Measurements from ENCODE around the gene FBXW8.

The FBXW8 gene

DNA sequence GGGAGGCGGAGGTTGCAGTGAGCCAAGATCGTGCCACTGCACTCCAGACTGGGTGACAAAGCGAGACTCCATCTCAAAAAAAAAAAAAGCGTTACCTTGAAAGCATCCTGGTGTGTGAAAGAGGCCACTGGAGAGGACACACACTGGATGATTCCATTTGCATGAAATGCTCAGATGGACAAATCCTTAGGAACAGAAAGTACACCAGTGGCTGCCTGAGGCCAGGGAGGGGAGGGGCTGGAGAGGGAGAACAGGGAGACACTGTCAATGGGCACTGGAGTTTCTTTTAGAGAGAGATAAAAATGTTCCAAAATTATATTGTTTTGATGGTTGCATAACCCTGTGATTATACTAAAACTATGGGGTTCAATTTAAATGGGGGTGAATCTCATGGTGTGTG lies 168.7 kb downstream of the FBXW8 start:
- no peak overlapping the region for H3K4me3 ChIP-seq (ENCODE audit: low read depth, low read length)
- no peak for DNase-seq (ENCODE audit: low read depth)
- TF ChIP-seq, protein P1, sequence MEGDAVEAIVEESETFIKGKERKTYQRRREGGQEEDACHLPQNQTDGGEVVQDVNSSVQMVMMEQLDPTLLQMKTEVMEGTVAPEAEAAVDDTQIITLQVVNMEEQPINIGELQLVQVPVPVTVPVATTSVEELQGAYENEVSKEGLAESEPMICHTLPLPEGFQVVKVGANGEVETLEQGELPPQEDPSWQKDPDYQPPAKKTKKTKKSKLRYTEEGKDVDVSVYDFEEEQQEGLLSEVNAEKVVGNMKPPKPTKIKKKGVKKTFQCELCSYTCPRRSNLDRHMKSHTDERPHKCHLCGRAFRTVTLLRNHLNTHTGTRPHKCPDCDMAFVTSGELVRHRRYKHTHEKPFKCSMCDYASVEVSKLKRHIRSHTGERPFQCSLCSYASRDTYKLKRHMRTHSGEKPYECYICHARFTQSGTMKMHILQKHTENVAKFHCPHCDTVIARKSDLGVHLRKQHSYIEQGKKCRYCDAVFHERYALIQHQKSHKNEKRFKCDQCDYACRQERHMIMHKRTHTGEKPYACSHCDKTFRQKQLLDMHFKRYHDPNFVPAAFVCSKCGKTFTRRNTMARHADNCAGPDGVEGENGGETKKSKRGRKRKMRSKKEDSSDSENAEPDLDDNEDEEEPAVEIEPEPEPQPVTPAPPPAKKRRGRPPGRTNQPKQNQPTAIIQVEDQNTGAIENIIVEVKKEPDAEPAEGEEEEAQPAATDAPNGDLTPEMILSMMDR (IDR thresholded peaks at IDR 0.05; ENCODE audit: control insufficient read depth, extremely low read depth, insufficient read depth): no peak

DNA sequence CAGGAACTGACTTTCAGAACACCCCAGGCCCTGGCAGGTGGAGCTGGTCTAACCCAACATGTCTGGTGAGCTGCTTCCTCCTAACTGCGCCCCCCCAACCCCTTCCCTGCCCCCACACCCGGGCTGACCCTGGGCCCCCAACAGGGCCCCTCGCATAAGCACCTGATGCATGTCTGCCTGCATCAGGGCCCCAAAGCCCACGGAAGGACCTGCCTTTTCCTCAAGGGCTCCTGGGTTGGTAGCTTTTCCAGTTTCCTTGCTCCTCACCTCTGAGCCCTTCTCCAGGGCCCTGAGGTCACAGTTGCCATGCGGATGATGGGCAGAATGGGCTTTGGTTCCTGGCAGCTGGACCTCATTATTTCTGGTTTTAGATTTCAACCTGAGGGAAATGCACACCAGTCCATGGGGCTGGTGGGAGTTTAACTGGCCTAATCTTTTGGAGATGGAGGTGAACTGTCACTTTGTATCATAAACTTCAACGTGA lies 170.0 kb downstream of the FBXW8 start:
- DNase-seq (ENCODE audit: low read depth): no peak

More for the DNA sequence above, 170.0 kb downstream of the FBXW8 start:
- no peak overlapping the region for H3K4me3 ChIP-seq (ENCODE audit: low read depth, low read length)
- TF ChIP-seq, protein P1 (IDR thresholded peaks at IDR 0.05; ENCODE audit: control insufficient read depth, extremely low read depth, insufficient read depth): no peak
